ENCODE data around the gene PAAF1. TPM values are rescaled to one million over a fixed set of nuclear protein-coding genes. Genes with fewer than 3 reads are reported as not detected.

The PAAF1 gene
- total and polyA plus RNA-seq, 7 experiments from 2014 or later: 12.4 to 26.2 (median 20.3) TPM

DNA sequence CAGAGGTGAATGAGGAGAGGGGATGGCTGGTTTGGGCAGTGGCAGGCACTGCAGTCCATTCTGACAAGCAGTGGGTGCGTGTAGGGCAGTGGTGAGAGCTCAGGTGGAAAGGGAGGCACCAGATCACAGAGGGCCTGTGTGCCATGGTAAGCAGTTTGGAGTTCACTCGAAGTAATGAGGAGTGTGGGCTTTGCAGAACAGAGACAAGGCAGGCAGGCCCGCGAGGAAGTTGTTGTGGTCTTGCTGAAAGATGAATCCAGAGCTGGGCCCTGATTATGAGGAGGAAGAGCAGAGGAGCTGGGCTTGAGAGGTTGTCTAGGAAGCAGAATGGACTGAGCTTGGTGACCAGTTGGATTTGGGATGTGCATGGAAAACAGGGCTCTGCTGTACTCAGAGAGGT, 72.4 kb downstream of the PAAF1 start:
- Histone ChIP-seq H3K27me3 (ENCODE audit: control insufficient read depth in 2 of 2, insufficient read depth in 2 of 2, low read length in 2 of 2) (no peaks in the 10 kb centered on the region), H3K4me1 (ENCODE audit: control insufficient read depth in 2 of 2, insufficient read depth in 2 of 2, low read length in 2 of 2) (no peaks in the 10 kb centered on the region), H3K9me3 (ENCODE audit: control insufficient read depth in 2 of 3, low read length in 3 of 3) (no peaks in the 10 kb centered on the region), H3K36me3 (ENCODE audit: control insufficient read depth in 2 of 3, insufficient read depth in 3 of 3, low read length in 3 of 3) (no peaks in the 10 kb centered on the region), H3K4me3 (ENCODE audit: low read length) (no peak overlapping the region), H3K27ac (ENCODE audit: low read depth, low read length) (no peak overlapping the region)
- ATAC-seq: no peak
- POLR2A ChIA-PET: no interaction called here
- DNase-seq: no peak
- H3K36me3 Mint-ChIP-seq: peaks cover 0 to 9% (median 0%) of the 10 kb centered on the region in 5 donors
- H3K4me3 Mint-ChIP-seq: no peak overlapping the region
- H3K27ac Mint-ChIP-seq: no peak overlapping the region
- H3K4me1 Mint-ChIP-seq: peaks cover 0 to 4% (median 0%) of the 10 kb centered on the region in 7 donors
- CTCF ChIA-PET: no interaction called here
- no peaks in the 10 kb centered on the region for H3K9me3 Mint-ChIP-seq
- intact Hi-C loops (cut with micrococcal nuclease): no loop called here
- peaks cover 0 to 7% (median 0%) of the 10 kb centered on the region in 5 donors for H3K27me3 Mint-ChIP-seq

DNA sequence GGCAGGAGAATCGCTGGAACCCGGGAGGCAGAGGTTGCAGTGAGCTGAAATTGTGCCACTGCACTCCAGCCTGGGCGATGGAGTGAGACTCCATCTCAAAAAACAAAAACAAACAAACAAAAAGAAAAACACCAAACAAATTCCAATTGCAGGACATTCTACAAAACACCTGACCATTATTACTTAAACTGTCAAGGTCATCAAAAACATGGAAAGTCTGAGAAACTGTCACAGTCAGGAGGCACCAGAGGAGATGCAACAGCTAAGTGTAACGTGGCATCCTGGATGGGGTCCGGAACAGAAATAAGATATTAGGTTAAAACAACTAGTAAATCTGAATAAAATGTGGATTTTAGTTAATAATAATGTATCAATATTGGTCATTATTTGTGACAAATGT, 73.1 kb downstream of the PAAF1 start:
- H3K36me3 ChIP-seq (ENCODE audit: control insufficient read depth in 2 of 3, insufficient read depth in 3 of 3, low read length in 3 of 3): no peaks in the 10 kb centered on the region
- H3K36me3 Mint-ChIP-seq: peaks cover 0 to 9% (median 0%) of the 10 kb centered on the region in 5 donors
- intact Hi-C loops (cut with micrococcal nuclease): no loop called here
- H3K4me3 Mint-ChIP-seq: no peak overlapping the region
- DNase-seq: no peak
- no peaks in the 10 kb centered on the region for H3K4me1 ChIP-seq (ENCODE audit: control insufficient read depth in 2 of 2, insufficient read depth in 2 of 2, low read length in 2 of 2)
- H3K27ac ChIP-seq (ENCODE audit: low read depth, low read length): no peak overlapping the region
- ATAC-seq: no peak
- no peaks in the 10 kb centered on the region for H3K27me3 ChIP-seq (ENCODE audit: control insufficient read depth in 2 of 2, insufficient read depth in 2 of 2, low read length in 2 of 2)
- peaks cover 0 to 7% (median 0%) of the 10 kb centered on the region in 5 donors for H3K27me3 Mint-ChIP-seq
- ChIA-PET POLR2A (no interaction called here), CTCF (no interaction called here)
- H3K27ac Mint-ChIP-seq: no peak overlapping the region
- H3K4me1 Mint-ChIP-seq: peaks cover 0 to 4% (median 0%) of the 10 kb centered on the region in 7 donors
- no peak overlapping the region for H3K4me3 ChIP-seq (ENCODE audit: low read length)
- H3K9me3 Mint-ChIP-seq: no peaks in the 10 kb centered on the region
- no peaks in the 10 kb centered on the region for H3K9me3 ChIP-seq (ENCODE audit: control insufficient read depth in 2 of 3, low read length in 3 of 3)

DNA sequence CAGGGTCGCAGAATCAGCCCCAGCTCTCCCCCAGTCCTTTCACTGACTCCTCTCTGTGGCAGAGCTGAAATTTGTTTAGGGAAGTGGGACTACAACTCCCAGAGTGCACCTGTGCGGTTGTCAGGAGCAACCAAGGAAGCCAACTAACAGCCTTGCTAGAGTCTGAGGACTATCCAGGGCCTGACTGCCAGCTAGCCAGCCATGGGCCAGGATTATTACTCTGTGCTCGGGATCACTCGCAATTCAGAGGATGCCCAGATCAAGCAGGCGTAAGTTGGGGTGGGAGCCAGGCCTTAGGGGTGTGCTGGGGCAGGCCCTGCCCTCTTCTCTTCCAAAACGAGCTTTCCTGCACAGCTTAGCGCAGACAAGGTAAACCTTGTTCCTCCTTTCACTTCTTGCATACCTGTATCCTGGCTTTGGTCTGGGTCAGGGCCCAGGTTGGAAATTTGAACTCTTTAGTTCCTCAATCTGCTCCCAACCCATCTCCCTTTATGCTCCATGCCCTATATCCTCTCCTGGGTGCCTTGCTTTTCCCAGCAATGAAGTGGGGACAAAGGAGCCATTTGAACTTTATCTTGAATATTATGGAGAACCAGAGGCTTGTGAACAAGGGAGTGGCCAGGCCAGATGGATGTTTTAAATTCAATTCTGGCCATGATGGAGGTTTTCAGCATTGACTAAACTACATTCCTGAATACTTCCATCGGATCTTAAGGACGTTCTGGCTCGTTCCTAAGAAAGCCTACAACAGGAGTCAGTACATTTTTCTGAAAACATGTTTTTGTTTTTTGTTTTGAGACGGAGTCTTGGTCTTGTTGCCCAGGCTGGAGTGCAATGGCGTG, 74.3 kb downstream of the PAAF1 start, which contains the start of gene DNAJB13:
TSS of gene DNAJB13 (plus strand) at position 158 of the 842 bp plus-strand sequence. CDS start at position 202, 44 bp downstream.
- CTCF ChIA-PET: no interaction called here
- peaks cover 0 to 7% (median 0%) of the 10 kb centered on the region in 5 donors for H3K36me3 Mint-ChIP-seq
- Histone ChIP-seq H3K9me3 (ENCODE audit: control insufficient read depth in 2 of 3, low read length in 3 of 3) (no peaks in the 10 kb centered on the region), H3K4me3 (ENCODE audit: low read length) (no peak within 1 kb of the TSS), H3K27ac (ENCODE audit: low read depth, low read length) (no peak within 1 kb of the TSS), H3K4me1 (ENCODE audit: control insufficient read depth in 2 of 2, insufficient read depth in 2 of 2, low read length in 2 of 2) (no peaks in the 10 kb centered on the region), H3K36me3 (ENCODE audit: control insufficient read depth in 2 of 3, insufficient read depth in 3 of 3, low read length in 3 of 3) (no peaks in the 10 kb centered on the region), H3K27me3 (ENCODE audit: control insufficient read depth in 2 of 2, insufficient read depth in 2 of 2, low read length in 2 of 2) (no peaks in the 10 kb centered on the region)
- intact Hi-C loops (cut with micrococcal nuclease): no loop called here
- no peaks in the 10 kb centered on the region for H3K9me3 Mint-ChIP-seq
- POLR2A ChIA-PET: no interaction called here
- H3K4me1 Mint-ChIP-seq: peaks cover 0 to 4% (median 0%) of the 10 kb centered on the region in 7 donors
- DNase-seq (no peak), ATAC-seq (peak; percentile 54)
- H3K4me3 Mint-ChIP-seq: no peak within 1 kb of the TSS
- H3K27me3 Mint-ChIP-seq: peaks cover 0 to 8% (median 3%) of the 10 kb centered on the region in 5 donors
- no peak within 1 kb of the TSS for H3K27ac Mint-ChIP-seq

DNA sequence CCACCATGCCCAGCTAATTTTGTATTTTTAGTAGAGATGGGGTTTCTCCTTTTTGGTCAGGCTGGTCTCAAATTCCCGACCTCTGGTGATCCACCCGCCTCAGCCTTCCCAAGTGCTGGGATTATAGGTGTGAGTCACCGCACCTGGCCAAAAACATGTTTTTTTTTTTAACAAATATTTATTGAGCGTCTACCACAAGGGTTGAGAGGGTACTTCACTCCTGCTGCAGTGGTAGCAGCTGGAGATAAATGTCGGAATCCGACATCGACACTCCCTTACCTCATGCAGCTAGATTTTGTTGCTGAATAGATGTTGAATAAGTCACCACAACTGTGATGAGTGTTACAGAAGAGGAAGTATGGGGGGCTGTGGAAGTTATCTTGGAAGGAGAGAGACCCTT, 75.0 kb downstream of the PAAF1 start:
- Histone ChIP-seq H3K4me1 (ENCODE audit: control insufficient read depth in 2 of 2, insufficient read depth in 2 of 2, low read length in 2 of 2) (no peaks in the 10 kb centered on the region), H3K27me3 (ENCODE audit: control insufficient read depth in 2 of 2, insufficient read depth in 2 of 2, low read length in 2 of 2) (no peaks in the 10 kb centered on the region), H3K9me3 (ENCODE audit: control insufficient read depth in 2 of 3, low read length in 3 of 3) (no peaks in the 10 kb centered on the region), H3K4me3 (ENCODE audit: low read length) (no peak overlapping the region), H3K27ac (ENCODE audit: low read depth, low read length) (no peak overlapping the region), H3K36me3 (ENCODE audit: control insufficient read depth in 2 of 3, insufficient read depth in 3 of 3, low read length in 3 of 3) (no peaks in the 10 kb centered on the region)
- ChIA-PET POLR2A (no interaction called here), CTCF (no interaction called here)
- Mint-ChIP-seq H3K27ac (no peak overlapping the region), H3K4me3 (no peak overlapping the region), H3K36me3 (peaks cover 0 to 1% (median 0%) of the 10 kb centered on the region in 5 donors), H3K4me1 (peaks cover 0 to 4% (median 0%) of the 10 kb centered on the region in 7 donors), H3K9me3 (no peaks in the 10 kb centered on the region), H3K27me3 (peaks cover 0 to 10% (median 9%) of the 10 kb centered on the region in 5 donors)
- no peak for ATAC-seq
- no peak for DNase-seq
- intact Hi-C loops (cut with micrococcal nuclease): no loop called here

DNA sequence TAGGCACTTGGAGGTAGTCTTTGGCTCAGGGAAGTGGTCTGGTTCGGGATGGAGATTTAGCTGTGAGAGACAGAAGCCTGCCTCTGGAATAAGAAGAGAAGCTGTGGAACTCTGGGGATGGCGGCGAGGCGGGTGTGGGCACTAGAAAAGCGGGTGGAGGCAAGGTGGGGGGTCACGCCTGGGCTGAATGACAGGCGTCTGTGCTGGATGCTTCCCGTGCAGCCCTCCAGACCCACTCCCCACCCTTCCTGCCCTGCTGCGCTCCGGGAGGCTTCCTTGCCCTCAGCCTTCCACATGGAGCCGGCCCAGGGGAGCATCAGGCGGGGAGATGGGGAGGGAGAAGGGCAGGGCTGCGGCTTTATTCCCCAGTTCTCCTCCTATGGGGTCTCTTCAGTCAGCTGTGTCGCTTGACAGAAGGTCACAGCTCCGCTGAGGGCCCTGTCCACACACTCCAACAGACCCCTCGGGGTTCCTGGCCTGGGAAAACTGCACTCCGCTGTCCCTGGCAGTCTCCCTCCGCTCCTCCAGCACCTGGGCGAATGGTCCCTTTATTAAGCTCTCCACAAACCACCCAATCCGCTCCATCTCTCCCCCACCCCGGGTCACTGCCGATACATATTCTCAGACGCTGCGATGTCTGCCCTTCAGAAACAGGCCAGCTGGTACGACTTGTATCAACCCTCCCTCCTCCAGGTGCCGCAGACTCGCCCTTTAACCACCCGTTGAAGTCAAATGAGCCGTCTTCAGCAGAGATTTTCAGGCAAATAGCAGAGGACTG, 80.3 kb downstream of the PAAF1 start:
- ATAC-seq (no peak), DNase-seq (no peak)
- H3K27ac ChIP-seq (ENCODE audit: low read depth, low read length): no peak overlapping the region
- Mint-ChIP-seq H3K4me3 (peak overlapping the region in 6 of 10 donors; percentile 52 to 81 (median 62)), H3K36me3 (no peaks in the 10 kb centered on the region), H3K4me1 (peaks cover 0 to 6% (median 5%) of the 10 kb centered on the region in 7 donors), H3K27ac (peak overlapping the region in 1 of 9 donors; percentile 67), H3K9me3 (no peaks in the 10 kb centered on the region), H3K27me3 (peaks cover 6 to 16% (median 16%) of the 10 kb centered on the region in 5 donors)
- H3K4me3 ChIP-seq (ENCODE audit: low read length): no peak overlapping the region
- H3K27me3 ChIP-seq (ENCODE audit: control insufficient read depth in 2 of 2, insufficient read depth in 2 of 2, low read length in 2 of 2): no peaks in the 10 kb centered on the region
- no peaks in the 10 kb centered on the region for H3K36me3 ChIP-seq (ENCODE audit: control insufficient read depth in 2 of 3, insufficient read depth in 3 of 3, low read length in 3 of 3)
- no peaks in the 10 kb centered on the region for H3K9me3 ChIP-seq (ENCODE audit: control insufficient read depth in 2 of 3, low read length in 3 of 3)
- POLR2A ChIA-PET: interaction anchor here (0.5 to 1.1 kb wide), 3 partner anchors 38 to 113 kb away, joined by 3 to 6 read pairs (median 3); no protein-coding TSS in a partner anchor
- H3K4me1 ChIP-seq (ENCODE audit: control insufficient read depth in 2 of 2, insufficient read depth in 2 of 2, low read length in 2 of 2): no peaks in the 10 kb centered on the region
- intact Hi-C loops (cut with micrococcal nuclease): no loop called here
- CTCF ChIA-PET: no interaction called here

DNA sequence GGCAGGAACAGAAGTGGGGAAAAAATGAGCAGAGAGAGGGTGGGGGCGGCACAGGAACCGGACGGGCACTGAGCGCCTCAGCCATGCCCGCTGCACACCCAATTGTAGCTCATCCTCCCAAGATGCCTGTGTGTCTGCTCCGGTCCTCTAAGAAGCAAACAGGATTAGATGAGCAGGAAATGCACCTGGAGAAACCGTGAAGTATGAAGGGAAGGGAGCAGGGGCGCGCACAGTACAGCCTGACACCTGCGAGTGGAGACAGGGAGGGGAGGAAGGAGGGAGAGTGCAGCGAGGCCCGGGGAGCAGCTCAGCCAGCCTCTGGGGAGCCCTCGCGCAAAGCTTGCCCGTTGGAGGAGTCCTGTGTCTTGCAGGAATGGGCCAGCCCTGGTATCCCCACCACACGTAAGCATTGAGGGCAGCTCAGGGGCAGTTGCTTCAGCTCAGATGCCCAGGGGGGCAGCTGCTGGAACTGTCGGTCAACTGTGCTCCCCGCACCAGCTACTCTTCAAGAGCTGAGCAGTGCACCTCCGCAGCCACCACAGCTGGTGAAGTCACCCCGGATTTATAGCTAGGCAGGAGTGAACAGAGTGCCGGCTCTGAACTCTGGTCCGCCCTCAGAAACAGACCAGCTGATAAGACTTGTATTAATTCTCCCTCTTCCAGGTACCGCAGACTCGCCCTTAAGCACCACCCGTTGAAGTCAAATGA, 81.0 kb downstream of the PAAF1 start:
- Histone ChIP-seq H3K4me1 (ENCODE audit: control insufficient read depth in 2 of 2, insufficient read depth in 2 of 2, low read length in 2 of 2) (no peaks in the 10 kb centered on the region), H3K27me3 (ENCODE audit: control insufficient read depth in 2 of 2, insufficient read depth in 2 of 2, low read length in 2 of 2) (no peaks in the 10 kb centered on the region), H3K27ac (ENCODE audit: low read depth, low read length) (no peak overlapping the region), H3K4me3 (ENCODE audit: low read length) (no peak overlapping the region), H3K9me3 (ENCODE audit: control insufficient read depth in 2 of 3, low read length in 3 of 3) (no peaks in the 10 kb centered on the region), H3K36me3 (ENCODE audit: control insufficient read depth in 2 of 3, insufficient read depth in 3 of 3, low read length in 3 of 3) (no peaks in the 10 kb centered on the region)
- peaks cover 0 to 6% (median 5%) of the 10 kb centered on the region in 7 donors for H3K4me1 Mint-ChIP-seq
- H3K9me3 Mint-ChIP-seq: no peaks in the 10 kb centered on the region
- H3K27me3 Mint-ChIP-seq: peaks cover 6 to 16% (median 16%) of the 10 kb centered on the region in 5 donors
- DNase-seq (no peak), ATAC-seq (peak; percentile 34)
- peak overlapping the region in 1 of 9 donors; percentile 67 for H3K27ac Mint-ChIP-seq
- POLR2A ChIA-PET: interaction anchor here (0.6 to 1.2 kb wide), 3 partner anchors 15 to 112 kb away, joined by 3 read pairs; no protein-coding TSS in a partner anchor
- intact Hi-C loops (cut with micrococcal nuclease): no loop called here
- CTCF ChIA-PET: no interaction called here
- peak overlapping the region in 6 of 10 donors; percentile 52 to 81 (median 62) for H3K4me3 Mint-ChIP-seq
- H3K36me3 Mint-ChIP-seq: no peaks in the 10 kb centered on the region
